ENCODE results near the gene RBBP8NL.

Gene RBBP8NL

GRCh38 chr20:62407221-62407992 lies 19.9 kb downstream of the RBBP8NL start, which contains the start of gene CABLES2:
Gene CABLES2, minus strand, starts transcription at chr20:62407285. Its CDS starts 9 bp downstream, at chr20:62407276.
- DNase-seq (ENCODE audit: low read depth), result peak; percentile 76

GRCh38 chr20:62406635-62407176 lies 20.6 kb downstream of the RBBP8NL start:
- DNase-seq (ENCODE audit: low read depth), result no peak

GRCh38 chr20:62405981-62406513 lies 21.3 kb downstream of the RBBP8NL start:
- DNase-seq (ENCODE audit: low read depth), result no peak

- no peak for DNase-seq (ENCODE audit: low read depth)
Measured at GRCh38 chr20:62405108-62405980, 22.0 kb downstream of the RBBP8NL start.

- DNase-seq (ENCODE audit: low read depth), result no peak
Measured at GRCh38 chr20:62404761-62405107, 22.6 kb downstream of the RBBP8NL start.

GRCh38 chr20:62404112-62404665 lies 23.1 kb downstream of the RBBP8NL start:
- no peak for DNase-seq (ENCODE audit: low read depth)

- DNase-seq (ENCODE audit: low read depth), result no peak
Measured at GRCh38 chr20:62403331-62403730, 24.0 kb downstream of the RBBP8NL start.

GRCh38 chr20:62402456-62403150 lies 24.7 kb downstream of the RBBP8NL start:
- no peak for DNase-seq (ENCODE audit: low read depth)

GRCh38 chr20:62401331-62401779 lies 26.0 kb downstream of the RBBP8NL start:
- no peak for DNase-seq (ENCODE audit: low read depth)

GRCh38 chr20:62400541-62400940 lies 26.8 kb downstream of the RBBP8NL start:
- DNase-seq (ENCODE audit: low read depth), result no peak

- DNase-seq (ENCODE audit: low read depth), result no peak
Measured at GRCh38 chr20:62400021-62400420, 27.3 kb downstream of the RBBP8NL start.

GRCh38 chr20:62398120-62398821 lies 29.1 kb downstream of the RBBP8NL start:
- no peak for DNase-seq (ENCODE audit: low read depth)

GRCh38 chr20:62396367-62397239 lies 30.7 kb downstream of the RBBP8NL start:
- DNase-seq (ENCODE audit: low read depth), result no peak

GRCh38 chr20:62395311-62396242 lies 31.8 kb downstream of the RBBP8NL start:
- DNase-seq (ENCODE audit: low read depth), result no peak

GRCh38 chr20:62394248-62395245 lies 32.8 kb downstream of the RBBP8NL start:
- no peak for DNase-seq (ENCODE audit: low read depth)

- no peak for DNase-seq (ENCODE audit: low read depth)
Measured at GRCh38 chr20:62393830-62394229, 33.5 kb downstream of the RBBP8NL start.

GRCh38 chr20:62393335-62393665 lies 34.0 kb downstream of the RBBP8NL start:
- no peak for DNase-seq (ENCODE audit: low read depth)
